ENCODE data around the gene SLC1A2. TPM values are rescaled to one million over a fixed set of nuclear protein-coding genes. Genes with fewer than 3 reads are reported as not detected.
"Not testable (repeated sequence)": the region's sequence is repeated elsewhere in the genome, so short reads cannot be mapped to it uniquely, and the experiment has no call there.

The SLC1A2 gene
- total and polyA plus RNA-seq, 8 donors, result 0.89 to 31.8 (median 18.9) TPM

DNA sequence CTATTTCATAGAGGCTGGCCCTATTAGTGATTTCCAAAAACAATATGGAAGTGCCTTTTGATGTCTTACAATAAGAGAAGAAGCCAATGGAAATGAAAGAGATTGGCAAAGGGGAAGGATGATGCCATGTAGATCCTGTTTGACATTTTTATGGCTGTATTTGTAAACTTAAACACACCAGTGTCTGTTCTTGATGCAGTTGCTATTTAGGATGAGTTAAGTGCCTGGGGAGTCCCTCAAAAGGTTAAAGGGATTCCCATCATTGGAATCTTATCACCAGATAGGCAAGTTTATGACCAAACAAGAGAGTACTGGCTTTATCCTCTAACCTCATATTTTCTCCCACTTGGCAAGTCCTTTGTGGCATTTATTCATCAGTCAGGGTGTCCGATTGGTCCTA lies 189.0 kb downstream of the SLC1A2 start:
- no peaks in the 10 kb centered on the region for H3K27me3 ChIP-seq
- H3K4me3 ChIP-seq, result no peak overlapping the region
- ATAC-seq (no peak), DNase-seq (no peak)
- H3K36me3 ChIP-seq, result peaks cover 6 to 48% of the 10 kb centered on the region in 2 donors
- peak overlapping the region in 1 of 2 donors; percentile 92 for H3K27ac ChIP-seq
- TF ChIP-seq, protein P1, sequence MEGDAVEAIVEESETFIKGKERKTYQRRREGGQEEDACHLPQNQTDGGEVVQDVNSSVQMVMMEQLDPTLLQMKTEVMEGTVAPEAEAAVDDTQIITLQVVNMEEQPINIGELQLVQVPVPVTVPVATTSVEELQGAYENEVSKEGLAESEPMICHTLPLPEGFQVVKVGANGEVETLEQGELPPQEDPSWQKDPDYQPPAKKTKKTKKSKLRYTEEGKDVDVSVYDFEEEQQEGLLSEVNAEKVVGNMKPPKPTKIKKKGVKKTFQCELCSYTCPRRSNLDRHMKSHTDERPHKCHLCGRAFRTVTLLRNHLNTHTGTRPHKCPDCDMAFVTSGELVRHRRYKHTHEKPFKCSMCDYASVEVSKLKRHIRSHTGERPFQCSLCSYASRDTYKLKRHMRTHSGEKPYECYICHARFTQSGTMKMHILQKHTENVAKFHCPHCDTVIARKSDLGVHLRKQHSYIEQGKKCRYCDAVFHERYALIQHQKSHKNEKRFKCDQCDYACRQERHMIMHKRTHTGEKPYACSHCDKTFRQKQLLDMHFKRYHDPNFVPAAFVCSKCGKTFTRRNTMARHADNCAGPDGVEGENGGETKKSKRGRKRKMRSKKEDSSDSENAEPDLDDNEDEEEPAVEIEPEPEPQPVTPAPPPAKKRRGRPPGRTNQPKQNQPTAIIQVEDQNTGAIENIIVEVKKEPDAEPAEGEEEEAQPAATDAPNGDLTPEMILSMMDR (IDR thresholded peaks at IDR 0.05), result no peak
- H3K4me1 ChIP-seq, result peaks cover 0 to 60% of the 10 kb centered on the region in 2 donors
- no peaks in the 10 kb centered on the region for H3K9me3 ChIP-seq
- intact Hi-C loops (cut with DNase I), result no loop called here

- Histone ChIP-seq H3K4me1 (peaks cover 0 to 64% of the 10 kb centered on the region in 2 donors), H3K27me3 (no peaks in the 10 kb centered on the region), H3K27ac (peak overlapping the region; percentile 9 to 92), H3K4me3 (no peak overlapping the region), H3K9me3 (no peaks in the 10 kb centered on the region), H3K36me3 (peaks cover 6 to 69% of the 10 kb centered on the region in 2 donors)
- DNase-seq (no peak), ATAC-seq (no peak)
- TF ChIP-seq, protein P1 (IDR thresholded peaks at IDR 0.05), result no peak
- intact Hi-C loops (cut with DNase I), result no loop called here
Observed at GRCh38 chr11:35228328-35228725, 191.0 kb downstream of the SLC1A2 start.

GRCh38 chr11:35227576-35228327 lies 191.6 kb downstream of the SLC1A2 start:
- DNase-seq (no peak), ATAC-seq (peak; percentile 53)
- H3K36me3 ChIP-seq, result peaks cover 6 to 75% of the 10 kb centered on the region in 2 donors
- no peaks in the 10 kb centered on the region for H3K27me3 ChIP-seq
- peak overlapping the region; percentile 16 to 92 for H3K27ac ChIP-seq
- H3K4me3 ChIP-seq, result no peak overlapping the region
- H3K9me3 ChIP-seq, result no peaks in the 10 kb centered on the region
- intact Hi-C loops (cut with DNase I), result no loop called here
- TF ChIP-seq, protein P1 (IDR thresholded peaks at IDR 0.05), result no peak
- H3K4me1 ChIP-seq, result peaks cover 0 to 68% of the 10 kb centered on the region in 2 donors

GRCh38 chr11:35226756-35227155 lies 192.6 kb downstream of the SLC1A2 start:
- H3K9me3 ChIP-seq; H3K27me3 ChIP-seq; H3K4me3 ChIP-seq; DNase-seq; ATAC-seq; intact Hi-C loops (cut with DNase I): not testable (repeated sequence)
- H3K36me3 ChIP-seq, result peaks cover 6 to 84% of the 10 kb centered on the region in 2 donors
- peak overlapping the region; percentile 16 to 92 for H3K27ac ChIP-seq
- peaks cover 0 to 63% of the 10 kb centered on the region in 2 donors for H3K4me1 ChIP-seq

- intact Hi-C loops (cut with DNase I), result no loop called here
- H3K4me3 ChIP-seq, result no peak overlapping the region
- H3K4me1 ChIP-seq, result peaks cover 0 to 60% of the 10 kb centered on the region in 2 donors
- H3K9me3 ChIP-seq, result no peaks in the 10 kb centered on the region
- peaks cover 9 to 84% of the 10 kb centered on the region in 2 donors for H3K36me3 ChIP-seq
- no peak for DNase-seq
- ATAC-seq, result no peak
- peak overlapping the region in 1 of 2 donors; percentile 92 for H3K27ac ChIP-seq
- TF ChIP-seq, protein P1 (IDR thresholded peaks at IDR 0.05), result no peak
- no peaks in the 10 kb centered on the region for H3K27me3 ChIP-seq
Observed at GRCh38 chr11:35225946-35226520, 193.3 kb downstream of the SLC1A2 start.
